HG02970 (cell line): ENCODE data around the gene ADAMTSL5.

ENCODE experiments used
- ATAC-seq: cut with Tn5 transposase; IDR thresholded peaks from one replicate; pipeline ENCODE4 v1.9.1; 2021; ENCODE audit warnings: mild to moderate bottlenecking, moderate library complexity, moderate number of reproducible peaks; ENCODE audit not compliant: unreplicated experiment, low FRiP score

Gene ADAMTSL5

GRCh38 chr19:1469255-1470054, 43.4 kb downstream of the ADAMTSL5 start:
- ATAC-seq: no peak

GRCh38 chr19:1468821-1469254, 44.0 kb downstream of the ADAMTSL5 start:
- ATAC-seq: no peak

GRCh38 chr19:1468274-1468820, 44.5 kb downstream of the ADAMTSL5 start:
- no peak for ATAC-seq

- ATAC-seq: no peak
These were observed 45.1 kb downstream of the ADAMTSL5 start for GRCh38 chr19:1467490-1468273.

GRCh38 chr19:1467215-1467489, 45.7 kb downstream of the ADAMTSL5 start:
- ATAC-seq: no peak

- no peak for ATAC-seq
These were observed 46.2 kb downstream of the ADAMTSL5 start for GRCh38 chr19:1466461-1467214.

- no peak for ATAC-seq
These were observed 46.8 kb downstream of the ADAMTSL5 start for GRCh38 chr19:1466018-1466460.

GRCh38 chr19:1465191-1466016, 47.4 kb downstream of the ADAMTSL5 start:
- ATAC-seq: no peak

- ATAC-seq: no peak
These were observed 51.0 kb downstream of the ADAMTSL5 start for GRCh38 chr19:1461862-1462261.

GRCh38 chr19:1460033-1460995, 52.5 kb downstream of the ADAMTSL5 start:
- no peak for ATAC-seq

- ATAC-seq: no peak
These were observed 53.3 kb downstream of the ADAMTSL5 start for GRCh38 chr19:1459479-1459878.

GRCh38 chr19:1457892-1458291, 54.9 kb downstream of the ADAMTSL5 start:
- ATAC-seq: no peak

- no peak for ATAC-seq
These were observed 55.6 kb downstream of the ADAMTSL5 start for GRCh38 chr19:1457031-1457739.

GRCh38 chr19:1456121-1456900, 56.5 kb downstream of the ADAMTSL5 start:
- no peak for ATAC-seq

- no peak for ATAC-seq
These were observed 57.3 kb downstream of the ADAMTSL5 start for GRCh38 chr19:1455336-1456120.
